ENCODE results near the gene CCDC81. TPM values are rescaled to one million over a fixed set of nuclear protein-coding genes. Genes with fewer than 3 reads are reported as not detected.

CCDC81 gene
- total RNA-seq, 4 donors from 2014 or later: under 0.01 to 2.9 (median 0.44) TPM

- Histone ChIP-seq H3K4me3 (no peak overlapping the region), H3K27me3 (no peaks in the 10 kb centered on the region), H3K27ac (replicated peaks in 1 of 4) (no peak overlapping the region), H3K4me1 (peaks cover 0 to 6% (median 2%) of the 10 kb centered on the region in 4 donors), H3K9me3 (no peaks in the 10 kb centered on the region), H3K36me3 (no peaks in the 10 kb centered on the region)
- WGBS: 78% methylated on average over 4 of the region's 4 CpGs
- intact Hi-C loops (cut with DNase I): no loop called here
- DNase-seq (ENCODE audit: extremely low spot score): no peak
- TF ChIP-seq EP300 (IDR thresholded peaks at IDR 0.05) (no peak), POLR2A (IDR thresholded peaks at IDR 0.05; ENCODE audit: low read depth) (no peak), POLR2AphosphoS5 (IDR thresholded peaks at IDR 0.05) (no peak)
- TF ChIP-seq, protein P1, sequence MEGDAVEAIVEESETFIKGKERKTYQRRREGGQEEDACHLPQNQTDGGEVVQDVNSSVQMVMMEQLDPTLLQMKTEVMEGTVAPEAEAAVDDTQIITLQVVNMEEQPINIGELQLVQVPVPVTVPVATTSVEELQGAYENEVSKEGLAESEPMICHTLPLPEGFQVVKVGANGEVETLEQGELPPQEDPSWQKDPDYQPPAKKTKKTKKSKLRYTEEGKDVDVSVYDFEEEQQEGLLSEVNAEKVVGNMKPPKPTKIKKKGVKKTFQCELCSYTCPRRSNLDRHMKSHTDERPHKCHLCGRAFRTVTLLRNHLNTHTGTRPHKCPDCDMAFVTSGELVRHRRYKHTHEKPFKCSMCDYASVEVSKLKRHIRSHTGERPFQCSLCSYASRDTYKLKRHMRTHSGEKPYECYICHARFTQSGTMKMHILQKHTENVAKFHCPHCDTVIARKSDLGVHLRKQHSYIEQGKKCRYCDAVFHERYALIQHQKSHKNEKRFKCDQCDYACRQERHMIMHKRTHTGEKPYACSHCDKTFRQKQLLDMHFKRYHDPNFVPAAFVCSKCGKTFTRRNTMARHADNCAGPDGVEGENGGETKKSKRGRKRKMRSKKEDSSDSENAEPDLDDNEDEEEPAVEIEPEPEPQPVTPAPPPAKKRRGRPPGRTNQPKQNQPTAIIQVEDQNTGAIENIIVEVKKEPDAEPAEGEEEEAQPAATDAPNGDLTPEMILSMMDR (IDR thresholded peaks at IDR 0.05): no peak
Measured at GRCh38 chr11:86388198-86388597, 13.5 kb downstream of the CCDC81 start.

DNA sequence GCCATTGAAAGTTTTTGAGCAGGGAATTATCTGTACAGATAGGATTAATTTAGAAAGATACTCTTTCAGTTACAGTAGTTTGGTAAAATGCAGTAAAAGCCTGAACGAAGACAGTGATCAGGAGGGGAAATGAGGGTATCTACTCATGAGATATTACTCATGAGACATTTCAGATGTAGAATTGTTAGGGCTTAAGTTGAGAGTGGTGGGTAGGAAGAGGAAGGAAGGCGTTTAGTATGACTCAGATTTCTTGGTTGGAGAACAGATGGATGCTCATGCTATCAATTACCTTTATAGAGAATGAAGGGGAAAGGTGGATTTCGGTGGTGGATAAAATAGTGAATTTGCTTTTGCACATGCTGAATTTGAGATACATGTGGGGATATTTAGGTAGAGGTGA lies 15.8 kb downstream of the CCDC81 start:
- no peak for TF ChIP-seq POLR2AphosphoS5 (IDR thresholded peaks at IDR 0.05)
- no peak for TF ChIP-seq EP300 (IDR thresholded peaks at IDR 0.05)
- no peak for TF ChIP-seq POLR2A (IDR thresholded peaks at IDR 0.05; ENCODE audit: low read depth)
- TF ChIP-seq, protein P1 (IDR thresholded peaks at IDR 0.05): no peak
- intact Hi-C loops (cut with DNase I): no loop called here
- no peak for DNase-seq (ENCODE audit: extremely low spot score)
- H3K27ac ChIP-seq (replicated peaks in 1 of 4): no peak overlapping the region
- no peaks in the 10 kb centered on the region for H3K9me3 ChIP-seq
- WGBS: 91% methylated on average over 3 of the region's 3 CpGs
- peaks cover 0 to 15% (median 14%) of the 10 kb centered on the region in 4 donors for H3K4me1 ChIP-seq
- H3K4me3 ChIP-seq: no peak overlapping the region
- no peaks in the 10 kb centered on the region for H3K27me3 ChIP-seq
- no peaks in the 10 kb centered on the region for H3K36me3 ChIP-seq

DNA sequence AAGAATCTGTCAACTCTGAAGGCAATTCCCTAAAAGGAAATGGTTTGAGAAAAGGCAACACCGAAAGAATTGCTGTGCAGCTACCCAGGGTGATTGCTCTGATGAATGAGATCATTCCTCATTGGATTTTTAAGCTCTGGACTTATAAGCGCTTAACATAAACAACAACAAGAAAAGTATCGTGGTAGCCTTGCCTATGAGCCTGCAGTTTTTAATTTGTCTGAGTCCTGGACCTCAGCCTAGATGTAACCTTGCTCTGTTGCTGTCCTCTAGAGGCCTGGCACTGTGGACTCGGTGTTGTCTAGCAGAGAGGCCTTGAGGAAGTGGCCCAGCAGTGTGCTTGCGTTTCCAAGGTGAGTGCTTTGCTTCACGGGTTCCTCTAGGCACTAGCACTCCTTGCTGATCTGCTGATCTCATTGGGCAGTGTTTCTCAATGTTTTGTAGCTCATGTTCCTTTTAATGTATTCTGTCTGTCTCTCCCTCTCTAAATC lies 20.4 kb downstream of the CCDC81 start:
- H3K36me3 ChIP-seq: no peaks in the 10 kb centered on the region
- DNase-seq (ENCODE audit: extremely low spot score): no peak
- WGBS: 31% methylated on average over 6 of the region's 6 CpGs
- no peak for TF ChIP-seq EP300 (IDR thresholded peaks at IDR 0.05)
- TF ChIP-seq POLR2AphosphoS5 (IDR thresholded peaks at IDR 0.05): no peak
- TF ChIP-seq, protein P1 (IDR thresholded peaks at IDR 0.05): no peak
- no peak for TF ChIP-seq POLR2A (IDR thresholded peaks at IDR 0.05; ENCODE audit: low read depth)
- H3K4me3 ChIP-seq: no peak overlapping the region
- no peak overlapping the region for H3K27ac ChIP-seq (replicated peaks in 1 of 4)
- no peaks in the 10 kb centered on the region for H3K27me3 ChIP-seq
- H3K9me3 ChIP-seq: no peaks in the 10 kb centered on the region
- peaks cover 0 to 16% (median 9%) of the 10 kb centered on the region in 4 donors for H3K4me1 ChIP-seq
- intact Hi-C loops (cut with DNase I): no loop called here

- H3K27me3 ChIP-seq: no peaks in the 10 kb centered on the region
- no peaks in the 10 kb centered on the region for H3K36me3 ChIP-seq
- intact Hi-C loops (cut with DNase I): no loop called here
- H3K4me1 ChIP-seq: peaks cover 0 to 16% (median 9%) of the 10 kb centered on the region in 4 donors
- no peak overlapping the region for H3K4me3 ChIP-seq
- TF ChIP-seq POLR2AphosphoS5 (IDR thresholded peaks at IDR 0.05): no peak
- no peak for TF ChIP-seq EP300 (IDR thresholded peaks at IDR 0.05)
- TF ChIP-seq, protein P1 (IDR thresholded peaks at IDR 0.05): no peak
- no peak for TF ChIP-seq POLR2A (IDR thresholded peaks at IDR 0.05; ENCODE audit: low read depth)
- no peak for DNase-seq (ENCODE audit: extremely low spot score)
- H3K9me3 ChIP-seq: no peaks in the 10 kb centered on the region
- no peak overlapping the region for H3K27ac ChIP-seq (replicated peaks in 1 of 4)
- WGBS: 94% methylated on average over 2 of the region's 2 CpGs
Measured at GRCh38 chr11:86396396-86396795, 21.7 kb downstream of the CCDC81 start.

DNA sequence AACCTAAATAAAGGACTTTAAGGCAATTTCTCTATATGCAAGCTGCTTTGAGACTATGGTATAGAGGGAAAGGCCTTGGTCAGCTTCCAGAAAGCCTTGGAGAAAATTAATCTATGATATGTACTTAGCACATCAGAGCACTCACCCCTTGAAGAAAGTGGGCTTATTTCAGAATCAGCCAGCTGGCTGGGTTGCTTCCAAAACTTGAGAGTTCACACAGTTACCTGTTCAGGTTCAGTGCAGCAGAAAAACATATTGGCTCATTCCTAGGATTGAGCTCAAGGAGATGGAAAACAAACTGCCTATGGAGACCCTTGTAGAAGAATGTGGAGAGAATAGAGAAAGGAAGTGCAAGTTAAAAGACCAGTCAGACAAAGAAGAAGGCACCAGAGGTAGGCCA lies 22.7 kb downstream of the CCDC81 start:
- Histone ChIP-seq H3K36me3 (no peaks in the 10 kb centered on the region), H3K9me3 (no peaks in the 10 kb centered on the region), H3K27me3 (no peaks in the 10 kb centered on the region), H3K4me3 (no peak overlapping the region), H3K4me1 (peaks cover 0 to 16% (median 9%) of the 10 kb centered on the region in 4 donors), H3K27ac (replicated peaks in 1 of 4) (no peak overlapping the region)
- TF ChIP-seq POLR2A (IDR thresholded peaks at IDR 0.05; ENCODE audit: low read depth) (no peak), EP300 (IDR thresholded peaks at IDR 0.05) (no peak)
- TF ChIP-seq, protein P1 (IDR thresholded peaks at IDR 0.05): no peak
- intact Hi-C loops (cut with DNase I): no loop called here
- DNase-seq (ENCODE audit: extremely low spot score): no peak

Data from esophagus muscularis mucosa (tissue), 4 donors.